ENCODE results near the gene EFTUD2.

GRCh38 chr17:44930667-44931066 is 31.4 kb upstream of the EFTUD2 start:
- TF ChIP-seq GATA2 (IDR thresholded peaks at IDR 0.05; ENCODE audit: low read depth, low read length), result no peak
- no peak for TF ChIP-seq GATA3 (IDR thresholded peaks at IDR 0.05; ENCODE audit: low read depth, low read length)
